Measurements from ENCODE around the gene TCN2. TPM values are rescaled to one million over a fixed set of nuclear protein-coding genes. Genes with fewer than 3 reads are reported as not detected.

Gene TCN2
- total RNA-seq, 5 donors from 2014 or later (not counting 1 experiment from before 2014, with no cell fraction given), result 0.26 to 0.65 (median 0.57) TPM

- Histone ChIP-seq H3K9me3 (no peaks in the 10 kb centered on the region), H3K27ac (ENCODE audit: low read length) (no peak overlapping the region), H3K4me3 (ENCODE audit: control insufficient read depth in 1 of 2, extremely low read depth in 1 of 2, low read length in 1 of 2) (no peak overlapping the region), H3K27me3 (replicated peaks in 1 of 2; ENCODE audit: control insufficient read depth in 2 of 2, extremely low read depth in 1 of 2, insufficient read depth in 2 of 2, low read length in 1 of 2) (peaks cover 0 to 32% of the 10 kb centered on the region in 2 experiments), H3K36me3 (ENCODE audit: control insufficient read depth in 2 of 2, extremely low read depth in 1 of 2, insufficient read depth in 1 of 2, low read length in 1 of 2) (peaks cover 23 to 43% of the 10 kb centered on the region in 2 donors), H3K4me1 (ENCODE audit: control insufficient read depth in 1 of 2, extremely low read depth in 1 of 2, insufficient read depth in 2 of 2, low read length in 2 of 2) (peaks cover 0 to 9% of the 10 kb centered on the region in 2 experiments)
- H3K4me1 Mint-ChIP-seq, result peaks cover 6 to 13% (median 11%) of the 10 kb centered on the region in 3 donors
- POLR2A ChIA-PET, result no interaction called here
- WGBS (ENCODE audit: insufficient coverage), result 85% methylated on average over 11 of the region's 12 CpGs
- CTCF ChIA-PET, result interaction anchor here in 1 of 2 donors (0.5 kb wide), 1 partner anchor 140 kb away, joined by 6 read pairs; no protein-coding TSS in a partner anchor
- H3K4me3 Mint-ChIP-seq, result peak overlapping the region in 1 of 3 donors; percentile 25
- no peaks in the 10 kb centered on the region for H3K9me3 Mint-ChIP-seq
- H3K27ac Mint-ChIP-seq, result no peak overlapping the region
- ATAC-seq (replicated peaks in 1 of 4), result no peak
- peaks cover 0 to 3% of the 10 kb centered on the region in 2 donors for H3K27me3 Mint-ChIP-seq
- peaks cover 44% of the 10 kb centered on the region for H3K36me3 Mint-ChIP-seq
- no peak for DNase-seq
Observed at GRCh38 chr22:30574997-30575671, 31.8 kb upstream of the TCN2 start.

DNA sequence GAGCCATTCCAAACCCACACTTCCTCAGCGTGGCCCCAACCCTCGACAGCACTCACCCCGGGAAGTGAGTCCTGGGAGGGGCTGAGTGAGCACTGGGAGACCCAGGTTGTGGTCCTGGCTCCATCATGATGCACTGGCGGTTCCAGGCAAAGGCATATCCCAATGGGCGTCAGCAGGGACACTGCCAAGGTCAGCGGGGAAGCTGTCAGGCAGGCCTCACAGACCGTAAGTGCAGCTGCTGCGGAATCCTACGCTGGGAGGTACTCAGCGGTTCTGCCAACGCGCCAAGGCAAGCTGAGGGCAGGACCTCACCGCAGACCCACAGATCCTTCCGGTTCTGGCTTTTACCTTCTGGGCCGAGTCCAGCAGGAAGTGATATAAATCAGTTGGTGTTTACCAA, 31.1 kb upstream of the TCN2 start:
- peaks cover 0 to 34% of the 10 kb centered on the region in 2 experiments for H3K27me3 ChIP-seq (replicated peaks in 1 of 2; ENCODE audit: control insufficient read depth in 2 of 2, extremely low read depth in 1 of 2, insufficient read depth in 2 of 2, low read length in 1 of 2)
- peaks cover 0 to 3% of the 10 kb centered on the region in 2 donors for H3K27me3 Mint-ChIP-seq
- H3K9me3 ChIP-seq, result no peaks in the 10 kb centered on the region
- H3K27ac ChIP-seq (ENCODE audit: low read length), result no peak overlapping the region
- H3K4me1 ChIP-seq (ENCODE audit: control insufficient read depth in 1 of 2, extremely low read depth in 1 of 2, insufficient read depth in 2 of 2, low read length in 2 of 2), result peaks cover 0 to 9% of the 10 kb centered on the region in 2 experiments
- H3K36me3 ChIP-seq (ENCODE audit: control insufficient read depth in 2 of 2, extremely low read depth in 1 of 2, insufficient read depth in 1 of 2, low read length in 1 of 2), result peaks cover 29 to 50% of the 10 kb centered on the region in 2 donors
- no peak for DNase-seq
- ATAC-seq (replicated peaks in 1 of 4), result no peak
- no peak overlapping the region for H3K27ac Mint-ChIP-seq
- H3K9me3 Mint-ChIP-seq, result no peaks in the 10 kb centered on the region
- POLR2A ChIA-PET, result no interaction called here
- no peak overlapping the region for H3K4me3 Mint-ChIP-seq
- CTCF ChIA-PET, result no interaction called here
- WGBS (ENCODE audit: insufficient coverage), result 92% methylated on average over 9 of the region's 15 CpGs
- H3K4me3 ChIP-seq (ENCODE audit: control insufficient read depth in 1 of 2, extremely low read depth in 1 of 2, low read length in 1 of 2), result no peak overlapping the region
- peaks cover 50% of the 10 kb centered on the region for H3K36me3 Mint-ChIP-seq
- H3K4me1 Mint-ChIP-seq, result peaks cover 6 to 13% (median 11%) of the 10 kb centered on the region in 3 donors

DNA sequence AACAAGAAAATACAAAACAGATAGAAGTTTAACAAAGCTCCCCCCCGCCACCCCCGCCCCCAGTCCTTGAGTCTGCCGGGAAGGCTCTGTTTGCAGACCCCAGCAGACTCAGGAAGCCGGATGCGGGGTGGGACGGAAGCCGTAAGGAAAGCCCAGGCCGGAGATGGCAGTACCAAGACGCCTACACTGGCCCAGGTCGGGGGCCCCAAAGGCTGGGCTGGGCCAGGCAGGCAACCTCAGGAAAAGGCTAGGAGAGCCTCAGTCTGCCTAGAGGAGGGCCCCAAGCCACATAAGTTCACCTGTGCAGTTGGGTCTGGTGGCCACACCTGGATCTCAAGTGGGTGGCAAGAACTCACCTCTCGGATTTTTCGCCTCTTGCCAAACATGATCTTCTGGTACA, 28.5 kb upstream of the TCN2 start:
- Mint-ChIP-seq H3K4me1 (peaks cover 6 to 13% (median 9%) of the 10 kb centered on the region in 3 donors), H3K36me3 (peaks cover 68% of the 10 kb centered on the region), H3K27me3 (peaks cover 0 to 3% of the 10 kb centered on the region in 2 donors), H3K4me3 (no peak overlapping the region), H3K27ac (no peak overlapping the region), H3K9me3 (no peaks in the 10 kb centered on the region)
- no peak for DNase-seq
- H3K4me1 ChIP-seq (ENCODE audit: control insufficient read depth in 1 of 2, extremely low read depth in 1 of 2, insufficient read depth in 2 of 2, low read length in 2 of 2), result peaks cover 0 to 9% of the 10 kb centered on the region in 2 experiments
- H3K36me3 ChIP-seq (ENCODE audit: control insufficient read depth in 2 of 2, extremely low read depth in 1 of 2, insufficient read depth in 1 of 2, low read length in 1 of 2), result peaks cover 38 to 77% of the 10 kb centered on the region in 2 donors
- H3K27ac ChIP-seq (ENCODE audit: low read length), result no peak overlapping the region
- no peaks in the 10 kb centered on the region for H3K9me3 ChIP-seq
- 95% methylated on average over 12 of the region's 12 CpGs for WGBS (ENCODE audit: insufficient coverage)
- POLR2A ChIA-PET, result no interaction called here
- CTCF ChIA-PET, result no interaction called here
- ATAC-seq (replicated peaks in 1 of 4), result no peak
- H3K4me3 ChIP-seq (ENCODE audit: control insufficient read depth in 1 of 2, extremely low read depth in 1 of 2, low read length in 1 of 2), result no peak overlapping the region
- H3K27me3 ChIP-seq (replicated peaks in 1 of 2; ENCODE audit: control insufficient read depth in 2 of 2, extremely low read depth in 1 of 2, insufficient read depth in 2 of 2, low read length in 1 of 2), result peaks cover 0 to 29% of the 10 kb centered on the region in 2 experiments

GRCh38 chr22:30580896-30581295, 26.1 kb upstream of the TCN2 start:
- peaks cover 3 to 6% (median 6%) of the 10 kb centered on the region in 3 donors for H3K4me1 Mint-ChIP-seq
- WGBS (ENCODE audit: insufficient coverage), result no CpG with 5 or more reads among the region's 6 CpGs
- peaks cover 81% of the 10 kb centered on the region for H3K36me3 Mint-ChIP-seq

GRCh38 chr22:30582051-30582450, 24.9 kb upstream of the TCN2 start:
- peaks cover 39 to 98% of the 10 kb centered on the region in 2 donors for H3K36me3 ChIP-seq (ENCODE audit: control insufficient read depth in 2 of 2, extremely low read depth in 1 of 2, insufficient read depth in 1 of 2, low read length in 1 of 2)
- H3K27me3 ChIP-seq (replicated peaks in 1 of 2; ENCODE audit: control insufficient read depth in 2 of 2, extremely low read depth in 1 of 2, insufficient read depth in 2 of 2, low read length in 1 of 2), result peaks cover 0 to 8% of the 10 kb centered on the region in 2 experiments
- POLR2A ChIA-PET, result no interaction called here
- no peak overlapping the region for H3K4me3 Mint-ChIP-seq
- no peaks in the 10 kb centered on the region for H3K4me1 ChIP-seq (ENCODE audit: control insufficient read depth in 1 of 2, extremely low read depth in 1 of 2, insufficient read depth in 2 of 2, low read length in 2 of 2)
- H3K27me3 Mint-ChIP-seq, result no peaks in the 10 kb centered on the region
- DNase-seq (no peak), ATAC-seq (replicated peaks in 1 of 4) (no peak)
- no peak overlapping the region for H3K27ac ChIP-seq (ENCODE audit: low read length)
- no peak overlapping the region for H3K27ac Mint-ChIP-seq
- 97% methylated on average over 6 of the region's 6 CpGs for WGBS (ENCODE audit: insufficient coverage)
- CTCF ChIA-PET, result no interaction called here
- H3K9me3 Mint-ChIP-seq, result no peaks in the 10 kb centered on the region
- no peaks in the 10 kb centered on the region for H3K9me3 ChIP-seq
- H3K36me3 Mint-ChIP-seq, result peaks cover 82% of the 10 kb centered on the region
- peaks cover 0 to 6% (median 0%) of the 10 kb centered on the region in 3 donors for H3K4me1 Mint-ChIP-seq
- no peak overlapping the region for H3K4me3 ChIP-seq (ENCODE audit: control insufficient read depth in 1 of 2, extremely low read depth in 1 of 2, low read length in 1 of 2)

More at GRCh38 chr22:30580896-30581295, 26.1 kb upstream of the TCN2 start:
- POLR2A ChIA-PET, result no interaction called here
- CTCF ChIA-PET, result no interaction called here
- DNase-seq, result no peak
- no peak for ATAC-seq (replicated peaks in 1 of 4)
- H3K27ac Mint-ChIP-seq, result no peak overlapping the region
- H3K27me3 Mint-ChIP-seq, result no peaks in the 10 kb centered on the region
- Histone ChIP-seq H3K27me3 (replicated peaks in 1 of 2; ENCODE audit: control insufficient read depth in 2 of 2, extremely low read depth in 1 of 2, insufficient read depth in 2 of 2, low read length in 1 of 2) (peaks cover 0 to 9% of the 10 kb centered on the region in 2 experiments), H3K27ac (ENCODE audit: low read length) (no peak overlapping the region), H3K9me3 (no peaks in the 10 kb centered on the region), H3K36me3 (ENCODE audit: control insufficient read depth in 2 of 2, extremely low read depth in 1 of 2, insufficient read depth in 1 of 2, low read length in 1 of 2) (peaks cover 41 to 98% of the 10 kb centered on the region in 2 donors), H3K4me3 (ENCODE audit: control insufficient read depth in 1 of 2, extremely low read depth in 1 of 2, low read length in 1 of 2) (no peak overlapping the region), H3K4me1 (ENCODE audit: control insufficient read depth in 1 of 2, extremely low read depth in 1 of 2, insufficient read depth in 2 of 2, low read length in 2 of 2) (no peaks in the 10 kb centered on the region)
- H3K4me3 Mint-ChIP-seq, result no peak overlapping the region
- no peaks in the 10 kb centered on the region for H3K9me3 Mint-ChIP-seq

- H3K9me3 ChIP-seq, result no peaks in the 10 kb centered on the region
- Mint-ChIP-seq H3K27ac (no peak overlapping the region), H3K27me3 (no peaks in the 10 kb centered on the region), H3K36me3 (peaks cover 80% of the 10 kb centered on the region), H3K4me3 (no peak overlapping the region), H3K4me1 (peaks cover 0 to 6% (median 0%) of the 10 kb centered on the region in 3 donors), H3K9me3 (no peaks in the 10 kb centered on the region)
- H3K4me1 ChIP-seq (ENCODE audit: control insufficient read depth in 1 of 2, extremely low read depth in 1 of 2, insufficient read depth in 2 of 2, low read length in 2 of 2), result no peaks in the 10 kb centered on the region
- 95% methylated on average over 9 of the region's 13 CpGs for WGBS (ENCODE audit: insufficient coverage)
- H3K27ac ChIP-seq (ENCODE audit: low read length), result no peak overlapping the region
- H3K27me3 ChIP-seq (replicated peaks in 1 of 2; ENCODE audit: control insufficient read depth in 2 of 2, extremely low read depth in 1 of 2, insufficient read depth in 2 of 2, low read length in 1 of 2), result peaks cover 0 to 8% of the 10 kb centered on the region in 2 experiments
- ChIA-PET POLR2A (no interaction called here), CTCF (no interaction called here)
- H3K36me3 ChIP-seq (ENCODE audit: control insufficient read depth in 2 of 2, extremely low read depth in 1 of 2, insufficient read depth in 1 of 2, low read length in 1 of 2), result peaks cover 39 to 99% of the 10 kb centered on the region in 2 donors
- no peak overlapping the region for H3K4me3 ChIP-seq (ENCODE audit: control insufficient read depth in 1 of 2, extremely low read depth in 1 of 2, low read length in 1 of 2)
- ATAC-seq (replicated peaks in 1 of 4), result no peak
- no peak for DNase-seq
Observed at GRCh38 chr22:30582788-30583545, 24.0 kb upstream of the TCN2 start.
